HPDE6-E6E7 (cell line): ENCODE measurements around the gene KAZN.
A peak's percentile ranks its signal among the peaks of the same experiment; 100 is the strongest.

Source experiments
- DNase-seq: peaks from one replicate; pipeline ENCODE4 v3.0.0; 2011; ENCODE audit warnings: missing footprints; ENCODE audit errors: extremely low spot score

Gene KAZN

GRCh38 chr1:15110128-15110866 lies 511.8 kb downstream of the KAZN start:
- no peak for DNase-seq

- no peak for DNase-seq
These were observed 512.4 kb downstream of the KAZN start for GRCh38 chr1:15110867-15111230.

- DNase-seq, result no peak
These were observed 514.7 kb downstream of the KAZN start for GRCh38 chr1:15113146-15113545.

- DNase-seq, result no peak
These were observed 516.4 kb downstream of the KAZN start for GRCh38 chr1:15114884-15115283.

GRCh38 chr1:15115542-15116330 lies 517.3 kb downstream of the KAZN start:
- no peak for DNase-seq

- DNase-seq, result no peak
These were observed 518.5 kb downstream of the KAZN start for GRCh38 chr1:15116966-15117365.

GRCh38 chr1:15117671-15118325 lies 519.3 kb downstream of the KAZN start:
- no peak for DNase-seq

DNA sequence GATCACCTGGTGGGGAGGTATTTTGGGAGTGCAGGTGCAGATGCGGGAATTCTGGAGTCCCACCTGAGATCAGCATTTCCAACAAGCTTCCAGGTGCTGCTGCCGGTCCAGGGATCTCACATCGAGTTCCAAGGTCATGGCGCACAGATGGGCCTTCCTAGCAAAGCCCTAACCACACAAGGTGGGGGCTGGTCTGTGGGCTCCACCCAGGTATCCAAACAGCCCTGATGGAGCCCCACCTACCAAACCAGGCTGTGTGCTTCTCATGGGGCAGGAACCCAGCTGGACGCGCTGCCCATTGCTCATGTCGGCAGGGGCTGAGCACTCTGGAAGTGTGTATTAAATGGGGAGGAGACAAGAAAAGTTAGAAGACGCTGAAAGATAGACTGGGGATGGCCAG lies 520.1 kb downstream of the KAZN start:
- DNase-seq, result no peak

- DNase-seq, result no peak
These were observed 521.9 kb downstream of the KAZN start for GRCh38 chr1:15120251-15120945.

GRCh38 chr1:15122331-15122730 lies 523.8 kb downstream of the KAZN start:
- DNase-seq, result no peak

DNA sequence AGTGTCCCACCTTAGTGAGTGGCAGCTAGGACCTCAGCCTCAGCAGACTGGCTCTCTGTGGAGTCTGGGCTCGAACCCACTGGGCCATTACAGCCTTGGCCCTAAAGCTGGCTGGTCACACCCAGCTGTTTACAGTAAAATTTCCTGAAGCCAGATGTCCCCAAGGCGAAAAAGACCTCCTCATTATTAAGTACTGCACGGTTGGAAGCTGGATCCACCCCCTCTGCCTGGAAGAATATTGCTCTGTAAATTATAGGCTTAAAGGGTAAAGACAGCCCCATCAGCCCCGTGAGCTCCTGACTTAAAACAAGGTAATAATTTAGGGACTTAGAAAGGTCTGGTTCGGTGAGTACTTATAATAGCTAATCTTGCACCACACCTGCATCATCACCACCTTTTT lies 524.8 kb downstream of the KAZN start:
- DNase-seq, result no peak

DNA sequence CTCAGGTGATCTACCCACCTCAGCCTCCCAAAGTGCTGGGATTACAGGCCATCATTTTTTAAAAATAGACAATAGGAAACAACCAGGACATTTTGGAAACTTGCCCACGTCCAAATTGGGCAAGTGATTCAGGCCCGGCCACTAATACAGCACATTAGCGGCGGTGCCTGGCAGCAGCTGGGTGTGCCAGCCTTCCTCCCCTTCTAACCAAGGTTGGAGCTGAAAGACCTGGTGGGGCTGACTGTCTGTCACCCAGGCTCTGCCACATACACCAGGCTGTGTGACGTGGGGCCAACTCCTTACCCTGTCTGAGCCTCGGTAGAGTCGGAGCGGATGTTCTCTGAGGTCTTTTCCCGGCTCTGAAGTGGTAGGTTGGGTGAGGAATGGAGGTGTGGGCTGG lies 525.4 kb downstream of the KAZN start:
- DNase-seq, result no peak

- DNase-seq, result no peak
These were observed 526.0 kb downstream of the KAZN start for GRCh38 chr1:15124362-15125100.

DNA sequence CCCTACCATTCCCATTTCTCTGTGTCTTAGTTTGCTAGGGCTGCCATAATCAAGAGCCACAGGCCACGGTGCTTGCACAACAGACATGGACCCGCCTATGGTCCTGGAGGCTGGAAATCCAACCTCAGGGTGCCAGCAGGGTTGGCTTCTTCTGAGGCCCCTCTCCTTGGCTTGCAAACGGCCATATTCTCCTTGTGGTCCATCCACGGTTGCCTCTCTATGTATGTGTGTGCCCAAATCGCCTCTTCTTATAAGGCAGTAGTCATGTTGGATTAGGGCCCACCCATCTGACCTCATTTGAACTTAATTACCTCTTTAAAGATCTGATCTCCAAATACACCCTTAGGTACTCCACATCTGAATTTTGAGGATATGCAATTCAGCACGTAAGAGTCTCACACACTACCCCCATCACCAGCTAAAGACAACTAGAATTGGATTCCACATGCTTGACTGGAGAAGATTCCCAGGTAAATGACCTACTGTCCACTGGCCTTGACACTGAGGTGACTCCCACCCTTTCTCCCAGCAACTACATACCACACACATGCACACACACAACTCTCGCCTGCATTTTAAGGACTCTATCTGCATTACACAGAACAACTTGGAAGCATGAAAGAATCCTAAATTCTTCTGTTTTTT lies 526.7 kb downstream of the KAZN start:
- no peak for DNase-seq

- DNase-seq, result no peak
These were observed 529.6 kb downstream of the KAZN start for GRCh38 chr1:15128077-15128476.

DNA sequence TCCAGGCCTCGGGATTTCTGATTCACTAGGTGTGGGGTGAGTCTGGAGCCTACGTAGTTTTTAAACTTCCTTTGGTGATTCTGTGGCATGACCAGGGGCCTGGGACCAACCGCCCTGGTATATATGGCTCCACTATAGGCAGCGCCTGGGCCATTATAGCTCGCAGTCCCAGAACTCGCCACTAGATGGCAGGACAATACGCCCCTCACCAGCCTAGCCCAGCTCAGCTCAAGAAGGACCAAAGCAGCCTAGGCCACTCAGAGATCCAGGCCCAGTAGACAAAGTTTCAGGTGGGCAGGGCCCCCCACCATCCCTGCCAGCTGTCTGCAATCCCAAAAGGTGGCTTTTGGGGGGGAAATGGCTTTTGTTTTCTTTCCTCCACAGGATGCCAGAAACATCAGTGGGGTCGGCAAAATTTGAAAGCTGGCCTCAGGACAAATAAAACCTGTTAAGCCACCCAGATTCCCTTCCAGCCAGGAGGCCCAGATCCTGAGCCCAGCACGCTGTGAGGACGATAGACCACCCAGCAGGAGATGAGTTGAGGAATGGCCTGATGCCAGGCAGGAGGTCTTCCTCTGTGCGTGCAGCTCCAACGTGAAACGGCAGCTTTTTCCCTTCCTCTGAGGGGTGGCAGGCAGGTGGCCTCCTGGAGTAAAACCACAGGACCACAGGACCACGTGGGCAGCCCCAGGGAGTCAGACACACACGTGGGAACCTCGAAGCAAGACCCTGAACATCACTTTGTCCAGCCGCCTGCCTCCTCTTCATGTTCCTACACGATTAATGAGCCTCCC lies 530.2 kb downstream of the KAZN start:
- DNase-seq, result peak; percentile 80

DNA sequence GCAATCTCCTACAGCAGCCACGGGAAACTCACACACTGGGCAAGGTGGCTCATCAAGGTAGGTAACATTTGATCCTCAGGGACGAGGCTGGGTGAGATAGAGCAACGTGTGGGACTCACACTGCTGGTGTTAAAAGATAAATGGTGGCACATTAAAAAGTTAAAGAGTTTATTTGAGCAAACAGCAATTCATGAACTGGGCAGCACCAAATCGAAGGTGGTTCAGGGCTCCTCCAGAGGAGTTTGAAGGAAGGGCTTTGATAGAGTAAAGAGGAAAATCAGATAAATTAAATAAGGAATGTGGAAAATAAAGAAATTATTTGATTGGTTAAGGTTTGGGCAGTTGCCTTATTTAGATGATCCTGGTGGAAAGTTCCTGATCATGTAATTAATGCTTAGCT lies 531.5 kb downstream of the KAZN start:
- no peak for DNase-seq

DNA sequence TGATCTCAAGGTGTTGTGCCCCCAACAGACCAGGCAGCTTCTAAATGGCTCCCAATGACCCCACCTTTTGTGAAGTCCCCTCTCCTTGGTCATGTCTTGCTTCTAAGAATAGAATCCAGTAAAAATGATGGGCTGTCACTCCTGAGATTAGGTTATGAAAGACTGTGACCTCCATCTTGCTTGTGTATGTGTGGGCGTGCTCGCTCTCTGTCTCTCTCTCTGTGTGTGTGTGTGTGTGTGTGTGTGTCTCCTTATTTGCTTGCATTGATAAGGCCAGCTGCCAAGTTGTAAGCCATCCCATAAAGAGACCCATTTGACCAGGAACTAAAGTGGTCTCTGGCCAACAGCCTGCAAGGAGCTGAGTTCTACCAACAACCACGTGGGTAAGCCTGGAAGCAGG lies 532.1 kb downstream of the KAZN start:
- DNase-seq, result no peak

GRCh38 chr1:15132965-15133364 lies 534.5 kb downstream of the KAZN start:
- DNase-seq, result no peak

DNA sequence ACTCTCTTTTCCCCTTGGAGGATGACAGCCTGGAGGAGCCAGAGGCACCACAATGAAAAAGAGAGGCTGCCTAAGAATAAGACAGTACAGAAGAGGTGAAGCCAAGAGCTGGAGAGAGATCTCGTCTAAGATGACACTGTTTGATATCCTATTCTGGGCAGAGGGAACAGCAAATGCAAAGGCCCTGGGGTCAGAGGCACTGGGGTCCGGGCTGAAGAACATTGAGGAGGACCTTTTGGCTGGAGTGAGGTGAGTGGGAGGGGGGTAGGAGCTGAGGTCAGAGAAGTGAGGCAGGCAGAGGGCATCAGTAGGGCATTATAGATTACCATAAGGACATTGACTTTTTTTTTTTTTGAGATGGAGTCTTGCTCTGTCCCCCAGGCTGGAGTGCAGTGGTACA lies 535.8 kb downstream of the KAZN start:
- no peak for DNase-seq
